ENCODE data around the gene MSL2.
"Not testable (repeated sequence)": the region's sequence is repeated elsewhere in the genome, so short reads cannot be mapped to it uniquely, and the experiment has no call there.

Gene MSL2

DNA sequence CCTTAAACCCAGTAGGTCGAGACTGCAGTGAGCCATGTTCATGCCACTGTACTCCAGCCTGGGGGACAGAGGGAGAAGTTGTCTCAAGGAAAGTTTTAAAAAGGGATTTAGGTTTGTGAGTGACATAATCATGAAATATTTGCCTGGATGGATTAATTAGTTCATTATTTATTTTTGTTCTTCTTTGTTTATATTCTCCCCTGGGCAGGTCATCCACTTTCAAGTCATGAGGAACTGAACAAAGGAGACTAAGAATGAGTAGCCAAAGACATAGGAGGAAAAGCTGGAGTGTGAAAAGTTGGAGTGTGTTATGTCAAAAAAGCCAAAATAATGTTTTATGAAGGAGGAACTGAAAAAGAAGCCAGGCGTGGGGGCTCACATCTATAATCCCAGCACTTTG, 36.3 kb upstream of the MSL2 start:
- TF ChIP-seq SUZ12 (IDR thresholded peaks at IDR 0.05; ENCODE audit: extremely low read depth, insufficient read depth, insufficient read length) (no peak), ZNF274 (IDR thresholded peaks at IDR 0.05; ENCODE audit: low read depth, low read length) (no peak), YY1 (IDR thresholded peaks at IDR 0.05; ENCODE audit: insufficient read depth, insufficient read length) (no peak)
- no peaks in the 10 kb centered on the region for H3K36me3 ChIP-seq (ENCODE audit: insufficient read depth, insufficient read length, low read length)
- H3K9me3 ChIP-seq (ENCODE audit: insufficient read depth, low read length), result no peaks in the 10 kb centered on the region
- H3K27me3 ChIP-seq (ENCODE audit: insufficient read depth, insufficient read length), result no peaks in the 10 kb centered on the region
- no peak for DNase-seq (ENCODE audit: low read depth, low spot score)
- H3K4me3 ChIP-seq (ENCODE audit: insufficient read length, low read depth), result no peak overlapping the region
- peaks cover 6% of the 10 kb centered on the region for H3K4me1 ChIP-seq (ENCODE audit: insufficient read depth, insufficient read length)
- no peak overlapping the region for H3K9ac ChIP-seq (ENCODE audit: insufficient read length, low read depth)

DNA sequence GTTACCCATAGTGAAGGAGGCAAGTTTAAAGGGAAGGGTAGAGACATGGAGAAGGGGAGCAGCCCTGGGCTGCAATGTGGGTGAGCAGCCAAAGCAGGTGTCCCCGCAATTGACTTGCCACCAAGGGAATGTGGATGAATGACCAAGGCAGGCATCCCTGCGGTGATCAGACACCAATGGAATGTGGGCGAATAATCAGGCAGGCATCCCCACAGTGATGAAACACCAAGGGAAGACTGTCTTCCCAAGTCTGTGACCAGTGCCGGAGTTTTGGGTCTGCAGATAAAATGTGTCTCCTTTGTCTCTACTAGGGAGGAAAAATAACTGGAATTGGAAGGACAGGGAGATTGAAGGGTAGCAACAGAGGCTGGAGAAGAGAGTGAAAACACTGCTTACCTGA, 26.6 kb upstream of the MSL2 start:
- not testable (repeated sequence) for H3K27me3 ChIP-seq (ENCODE audit: insufficient read depth, insufficient read length); H3K4me3 ChIP-seq (ENCODE audit: insufficient read length, low read depth); DNase-seq (ENCODE audit: low read depth, low spot score); H3K4me1 ChIP-seq (ENCODE audit: insufficient read depth, insufficient read length); H3K36me3 ChIP-seq (ENCODE audit: insufficient read depth, insufficient read length, low read length); H3K9ac ChIP-seq (ENCODE audit: insufficient read length, low read depth)
- H3K9me3 ChIP-seq (ENCODE audit: insufficient read depth, low read length), result peaks cover 40% of the 10 kb centered on the region; the same call in 1 of the 2 replicates

DNA sequence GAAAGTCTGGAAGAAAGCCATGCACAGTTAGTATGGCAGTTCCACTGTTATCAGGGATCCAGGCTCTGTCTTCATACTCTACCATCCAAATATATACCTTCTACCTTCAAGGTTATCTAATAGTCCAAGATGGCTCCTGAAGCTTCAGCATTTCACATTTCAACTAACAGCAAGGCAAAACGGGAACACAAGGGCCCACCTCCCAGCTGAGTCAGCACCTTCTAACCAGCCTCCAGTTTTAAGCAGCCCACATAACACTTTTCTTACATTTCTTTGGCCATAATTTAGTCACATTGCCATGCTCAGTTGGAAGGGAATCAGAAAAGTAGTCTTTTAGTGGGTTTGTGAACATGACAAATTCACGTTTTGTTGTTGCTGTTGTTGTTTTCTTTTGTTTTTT, 15.4 kb upstream of the MSL2 start:
- H3K9ac ChIP-seq (ENCODE audit: insufficient read length, low read depth), result no peak overlapping the region
- no peak for DNase-seq (ENCODE audit: low read depth, low spot score)
- no peak for TF ChIP-seq SUZ12 (IDR thresholded peaks at IDR 0.05; ENCODE audit: extremely low read depth, insufficient read depth, insufficient read length)
- TF ChIP-seq ZNF274 (IDR thresholded peaks at IDR 0.05; ENCODE audit: low read depth, low read length), result no peak
- no peak for TF ChIP-seq YY1 (IDR thresholded peaks at IDR 0.05; ENCODE audit: insufficient read depth, insufficient read length)
- H3K4me3 ChIP-seq (ENCODE audit: insufficient read length, low read depth), result no peak overlapping the region
- H3K36me3 ChIP-seq (ENCODE audit: insufficient read depth, insufficient read length, low read length), result no peaks in the 10 kb centered on the region
- H3K4me1 ChIP-seq (ENCODE audit: insufficient read depth, insufficient read length), result no peaks in the 10 kb centered on the region
- no peaks in the 10 kb centered on the region for H3K9me3 ChIP-seq (ENCODE audit: insufficient read depth, low read length)
- H3K27me3 ChIP-seq (ENCODE audit: insufficient read depth, insufficient read length), result no peaks in the 10 kb centered on the region

GRCh38 chr3:136209921-136210320, 13.8 kb upstream of the MSL2 start:
- no peak overlapping the region for H3K9ac ChIP-seq (ENCODE audit: insufficient read length, low read depth)
- no peaks in the 10 kb centered on the region for H3K9me3 ChIP-seq (ENCODE audit: insufficient read depth, low read length)
- no peaks in the 10 kb centered on the region for H3K36me3 ChIP-seq (ENCODE audit: insufficient read depth, insufficient read length, low read length)
- H3K4me1 ChIP-seq (ENCODE audit: insufficient read depth, insufficient read length), result no peaks in the 10 kb centered on the region
- H3K27me3 ChIP-seq (ENCODE audit: insufficient read depth, insufficient read length), result no peaks in the 10 kb centered on the region
- TF ChIP-seq ZNF274 (IDR thresholded peaks at IDR 0.05; ENCODE audit: low read depth, low read length) (no peak), SUZ12 (IDR thresholded peaks at IDR 0.05; ENCODE audit: extremely low read depth, insufficient read depth, insufficient read length) (no peak), YY1 (IDR thresholded peaks at IDR 0.05; ENCODE audit: insufficient read depth, insufficient read length) (no peak)
- no peak overlapping the region for H3K4me3 ChIP-seq (ENCODE audit: insufficient read length, low read depth)
- no peak for DNase-seq (ENCODE audit: low read depth, low spot score)

DNA sequence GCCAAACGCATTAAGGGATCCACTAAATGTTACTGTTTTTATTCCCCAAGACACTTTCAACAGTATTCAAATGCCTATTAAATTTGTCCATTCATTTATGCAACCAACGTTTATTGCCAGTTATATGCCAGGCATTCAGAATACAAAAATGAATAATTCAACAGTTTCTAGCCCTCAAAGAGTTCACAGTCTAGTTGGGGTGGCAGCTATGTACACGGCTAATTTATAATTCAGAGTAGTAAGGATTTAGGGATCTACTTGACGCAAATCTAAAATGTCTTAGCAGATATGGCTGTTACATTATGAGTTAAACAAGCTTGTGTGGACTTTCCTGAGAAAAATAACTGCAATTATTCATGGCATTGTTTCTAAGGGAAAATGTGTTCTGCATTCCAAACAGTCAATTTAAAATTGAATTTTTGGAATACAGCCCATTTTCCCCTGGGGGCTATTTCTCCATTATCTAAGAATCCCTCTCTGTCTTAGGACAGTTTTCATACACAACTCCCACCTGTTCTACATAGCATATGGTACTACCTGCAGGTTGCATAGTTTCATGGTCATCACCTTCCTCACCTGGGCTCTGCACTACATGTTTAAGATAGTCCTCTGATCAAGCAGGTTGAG, 11.5 kb upstream of the MSL2 start:
- no peak for DNase-seq (ENCODE audit: low read depth, low spot score)
- H3K27me3 ChIP-seq (ENCODE audit: insufficient read depth, insufficient read length), result no peaks in the 10 kb centered on the region
- H3K9ac ChIP-seq (ENCODE audit: insufficient read length, low read depth), result no peak overlapping the region
- no peak for TF ChIP-seq YY1 (IDR thresholded peaks at IDR 0.05; ENCODE audit: insufficient read depth, insufficient read length)
- no peaks in the 10 kb centered on the region for H3K4me1 ChIP-seq (ENCODE audit: insufficient read depth, insufficient read length)
- no peak overlapping the region for H3K4me3 ChIP-seq (ENCODE audit: insufficient read length, low read depth)
- H3K9me3 ChIP-seq (ENCODE audit: insufficient read depth, low read length), result no peaks in the 10 kb centered on the region
- no peaks in the 10 kb centered on the region for H3K36me3 ChIP-seq (ENCODE audit: insufficient read depth, insufficient read length, low read length)

DNA sequence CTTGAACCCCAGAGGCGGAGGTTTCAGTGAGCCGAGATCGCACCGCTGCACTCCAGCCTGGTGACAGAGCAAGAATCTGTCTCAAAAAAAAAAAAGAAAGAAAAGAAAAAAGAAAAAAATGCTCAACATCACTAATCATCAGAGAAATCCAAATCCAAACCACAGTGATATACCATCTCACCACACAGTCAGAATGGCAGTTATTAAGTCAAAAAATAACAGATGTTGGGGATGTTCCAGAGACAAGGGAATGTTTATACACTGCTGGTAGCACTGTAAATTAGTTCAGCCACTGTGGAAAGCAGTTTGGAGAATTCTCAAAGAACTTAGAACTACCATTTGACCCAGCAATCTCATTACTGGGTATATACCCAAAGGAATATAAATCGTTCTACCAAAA, 3.1 kb upstream of the MSL2 start:
- not testable (repeated sequence) for H3K36me3 ChIP-seq (ENCODE audit: insufficient read depth, insufficient read length, low read length); H3K27me3 ChIP-seq (ENCODE audit: insufficient read depth, insufficient read length); H3K4me1 ChIP-seq (ENCODE audit: insufficient read depth, insufficient read length); DNase-seq (ENCODE audit: low read depth, low spot score); H3K4me3 ChIP-seq (ENCODE audit: insufficient read length, low read depth); H3K9me3 ChIP-seq (ENCODE audit: insufficient read depth, low read length); H3K9ac ChIP-seq (ENCODE audit: insufficient read length, low read depth)

DNA sequence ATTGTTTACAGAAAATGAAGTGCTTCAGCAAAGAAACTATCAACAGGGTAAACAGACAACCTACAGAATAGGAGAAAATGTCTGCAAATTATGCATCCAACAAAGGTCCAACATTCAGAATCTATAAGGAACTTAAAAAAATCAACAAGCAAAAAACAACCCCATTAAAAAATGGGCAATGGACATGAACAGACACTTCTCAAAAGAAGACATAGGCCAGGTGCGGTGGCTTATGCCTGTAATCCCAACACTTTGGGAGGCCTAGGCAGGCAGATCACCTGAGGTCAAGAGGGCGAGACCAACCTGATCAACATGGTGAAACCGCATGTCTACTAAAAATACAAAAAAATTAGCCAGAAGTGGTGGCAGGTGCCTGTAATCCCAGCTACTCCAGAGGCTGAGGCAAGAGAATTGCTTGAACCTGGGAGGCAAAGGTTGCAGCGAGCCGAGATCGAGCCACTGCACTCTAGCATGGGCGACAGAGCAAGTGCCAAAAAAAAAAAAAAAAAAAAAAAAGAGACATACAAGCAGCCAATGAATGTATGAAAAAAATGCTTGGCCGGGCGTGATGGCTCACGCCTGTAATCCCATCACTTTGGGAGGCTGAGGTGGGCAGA, 2.4 kb upstream of the MSL2 start:
- not testable (repeated sequence) for H3K36me3 ChIP-seq (ENCODE audit: insufficient read depth, insufficient read length, low read length); H3K4me3 ChIP-seq (ENCODE audit: insufficient read length, low read depth); DNase-seq (ENCODE audit: low read depth, low spot score); H3K9me3 ChIP-seq (ENCODE audit: insufficient read depth, low read length); H3K27me3 ChIP-seq (ENCODE audit: insufficient read depth, insufficient read length); H3K4me1 ChIP-seq (ENCODE audit: insufficient read depth, insufficient read length); H3K9ac ChIP-seq (ENCODE audit: insufficient read length, low read depth)

DNA sequence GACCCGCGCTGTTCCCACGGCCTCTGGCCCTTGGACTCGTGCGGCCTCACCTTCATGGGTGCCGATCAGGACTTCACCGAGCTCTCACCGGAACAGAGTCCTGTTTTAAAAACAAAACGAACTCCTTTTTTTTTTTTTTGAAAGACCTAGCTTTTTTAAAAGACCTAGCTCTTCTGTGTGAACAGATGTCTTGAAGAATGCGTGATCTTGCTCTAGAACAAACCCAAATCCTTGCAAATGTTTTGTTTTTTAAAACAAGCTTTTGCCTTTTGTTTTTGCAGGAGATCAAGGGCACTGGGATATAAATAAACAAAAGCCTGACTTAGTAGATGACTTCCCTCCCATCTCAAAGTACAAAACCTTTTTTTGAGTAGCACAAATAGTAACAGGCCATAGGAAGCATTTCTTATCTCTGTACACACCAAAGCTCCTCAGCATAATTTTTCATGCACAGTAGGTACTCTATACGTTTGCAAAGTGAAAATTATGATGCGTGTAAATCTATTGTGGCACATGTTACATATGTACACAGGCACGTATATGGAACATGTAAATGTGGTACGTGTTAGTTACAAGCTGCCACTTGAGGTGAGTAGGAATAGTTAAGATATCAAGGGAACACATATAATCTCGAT, 1.1 kb upstream of the MSL2 start:
- Histone ChIP-seq H3K36me3 (ENCODE audit: insufficient read depth, insufficient read length, low read length) (peaks cover 8% of the 10 kb centered on the region), H3K9ac (ENCODE audit: insufficient read length, low read depth) (peak overlapping the region; percentile 97), H3K4me1 (ENCODE audit: insufficient read depth, insufficient read length) (no peaks in the 10 kb centered on the region), H3K9me3 (ENCODE audit: insufficient read depth, low read length) (peaks cover 9% of the 10 kb centered on the region; the same call in 1 of the 2 replicates), H3K27me3 (ENCODE audit: insufficient read depth, insufficient read length) (no peaks in the 10 kb centered on the region), H3K4me3 (ENCODE audit: insufficient read length, low read depth) (peak overlapping the region; percentile 82)
- DNase-seq (ENCODE audit: low read depth, low spot score), result no peak
- TF ChIP-seq YY1 (IDR thresholded peaks at IDR 0.05; ENCODE audit: insufficient read depth, insufficient read length), result no peak
